ENCODE results near the gene CARD8.
A peak's percentile ranks its signal among the peaks of the same experiment; 100 is the strongest.

CARD8 gene

GRCh38 chr19:48176226-48176625, 79.5 kb downstream of the CARD8 start:
- Histone ChIP-seq H3K36me3 (ENCODE audit: insufficient read depth, low read length) (peaks cover 21% of the 10 kb centered on the region), H3K27ac (no peak overlapping the region), H3K9me3 (ENCODE audit: low read depth, low read length) (peaks cover 2% of the 10 kb centered on the region; the same call in 1 of the 2 replicates), H3K4me3 (no peak overlapping the region), H3K9ac (ENCODE audit: insufficient read length) (no peak overlapping the region)
- no peak for DNase-seq (ENCODE audit: low read depth, low spot score)
- no peak for TF ChIP-seq EZH2 (IDR thresholded peaks at IDR 0.05)
- TF ChIP-seq POLR2AphosphoS5 (IDR thresholded peaks at IDR 0.05; ENCODE audit: borderline replicate concordance, low read depth, low read length) = no peak
- TF ChIP-seq FOXP2 (optimal IDR thresholded peaks at IDR 0.05; ENCODE audit: control extremely low read depth, extremely low read length, insufficient read depth) = no peak

GRCh38 chr19:48175578-48175977, 80.1 kb downstream of the CARD8 start:
- TF ChIP-seq POLR2AphosphoS5 (IDR thresholded peaks at IDR 0.05; ENCODE audit: borderline replicate concordance, low read depth, low read length) (no peak), EZH2 (IDR thresholded peaks at IDR 0.05) (no peak), FOXP2 (optimal IDR thresholded peaks at IDR 0.05; ENCODE audit: control extremely low read depth, extremely low read length, insufficient read depth) (no peak)
- no peak for DNase-seq (ENCODE audit: low read depth, low spot score)
- H3K27ac ChIP-seq = no peak overlapping the region

DNA sequence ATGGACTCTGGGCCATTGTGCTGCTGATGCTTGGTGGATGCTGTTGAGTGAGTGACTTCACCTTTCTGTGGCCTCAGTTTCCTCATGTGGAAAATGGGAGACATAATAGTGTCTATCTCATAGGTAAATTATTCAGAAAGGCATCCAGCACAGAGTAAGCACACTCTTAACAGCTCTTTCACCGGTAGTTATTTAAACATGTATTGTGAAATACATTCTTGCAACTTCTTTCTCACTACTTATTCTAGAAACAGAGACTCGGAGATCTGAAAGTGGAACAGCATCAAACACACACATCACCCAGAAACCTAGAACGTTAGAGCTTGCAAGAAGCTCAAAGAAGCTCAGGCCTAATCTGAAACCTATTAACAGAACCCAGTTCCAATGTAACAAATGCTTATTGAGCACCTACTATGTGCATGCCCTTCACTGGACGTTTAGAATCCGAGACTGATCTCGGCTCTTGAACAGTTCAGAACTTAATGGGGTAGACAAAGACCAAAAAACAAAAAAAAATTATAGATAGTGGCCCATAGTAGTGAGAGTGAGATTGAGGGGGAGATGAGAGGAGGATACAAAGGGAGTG, 81.2 kb downstream of the CARD8 start:
- Histone ChIP-seq H3K9ac (ENCODE audit: insufficient read length) (no peak overlapping the region), H3K36me3 (ENCODE audit: insufficient read depth, low read length) (peaks cover 18% of the 10 kb centered on the region; the same call in 1 of the 2 replicates), H3K4me3 (no peak overlapping the region), H3K27ac (no peak overlapping the region), H3K9me3 (ENCODE audit: low read depth, low read length) (no peaks in the 10 kb centered on the region)
- no peak for TF ChIP-seq POLR2AphosphoS5 (IDR thresholded peaks at IDR 0.05; ENCODE audit: borderline replicate concordance, low read depth, low read length)
- no peak for TF ChIP-seq EZH2 (IDR thresholded peaks at IDR 0.05)
- TF ChIP-seq FOXP2 (optimal IDR thresholded peaks at IDR 0.05; ENCODE audit: control extremely low read depth, extremely low read length, insufficient read depth) = no peak
- DNase-seq (ENCODE audit: low read depth, low spot score) = no peak

More at GRCh38 chr19:48175578-48175977, 80.1 kb downstream of the CARD8 start:
- H3K9ac ChIP-seq (ENCODE audit: insufficient read length) = no peak overlapping the region
- H3K36me3 ChIP-seq (ENCODE audit: insufficient read depth, low read length) = peaks cover 19% of the 10 kb centered on the region; the same call in 1 of the 2 replicates
- H3K9me3 ChIP-seq (ENCODE audit: low read depth, low read length) = no peaks in the 10 kb centered on the region
- H3K4me3 ChIP-seq = no peak overlapping the region

GRCh38 chr19:48171710-48172109, 84.0 kb downstream of the CARD8 start:
- DNase-seq (ENCODE audit: low read depth, low spot score) = no peak
- Histone ChIP-seq H3K36me3 (ENCODE audit: insufficient read depth, low read length) (peaks cover 16% of the 10 kb centered on the region; the same call in 1 of the 2 replicates), H3K4me3 (peak overlapping the region; percentile 99), H3K9me3 (ENCODE audit: low read depth, low read length) (no peaks in the 10 kb centered on the region), H3K9ac (ENCODE audit: insufficient read length) (peak overlapping the region; percentile 87), H3K27ac (no peak overlapping the region)
- TF ChIP-seq POLR2AphosphoS5 (IDR thresholded peaks at IDR 0.05; ENCODE audit: borderline replicate concordance, low read depth, low read length) = no peak
- TF ChIP-seq FOXP2 (optimal IDR thresholded peaks at IDR 0.05; ENCODE audit: control extremely low read depth, extremely low read length, insufficient read depth) = no peak
- TF ChIP-seq EZH2 (IDR thresholded peaks at IDR 0.05) = no peak

DNA sequence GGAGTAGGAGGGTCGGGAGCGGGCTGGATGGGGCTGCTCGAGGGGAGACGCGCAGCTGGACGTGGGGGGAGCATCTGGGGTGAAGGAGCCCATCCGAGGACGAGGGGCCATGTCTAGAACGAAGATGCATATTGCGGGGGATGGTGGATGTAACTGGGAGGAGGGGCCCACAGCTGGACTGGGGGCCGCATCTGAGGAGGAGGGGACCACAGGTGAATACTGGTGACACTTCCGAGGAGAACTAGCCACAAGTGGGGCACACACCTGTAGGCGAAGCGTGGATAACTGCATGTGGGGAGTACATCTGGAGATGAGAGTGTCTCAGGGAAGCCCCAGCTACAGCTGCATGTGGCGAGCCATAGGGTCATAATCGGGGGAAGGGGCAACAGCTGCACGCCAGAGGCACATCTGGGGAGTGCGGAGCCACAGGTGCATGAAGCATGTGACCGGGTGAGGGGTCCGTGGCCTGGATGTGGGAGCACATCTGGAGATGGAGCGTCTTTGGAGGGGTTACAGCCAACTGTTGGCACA, 84.8 kb downstream of the CARD8 start:
- DNase-seq (ENCODE audit: low read depth, low spot score) = no peak
- peak overlapping the region; percentile 87 for H3K9ac ChIP-seq (ENCODE audit: insufficient read length)

DNA sequence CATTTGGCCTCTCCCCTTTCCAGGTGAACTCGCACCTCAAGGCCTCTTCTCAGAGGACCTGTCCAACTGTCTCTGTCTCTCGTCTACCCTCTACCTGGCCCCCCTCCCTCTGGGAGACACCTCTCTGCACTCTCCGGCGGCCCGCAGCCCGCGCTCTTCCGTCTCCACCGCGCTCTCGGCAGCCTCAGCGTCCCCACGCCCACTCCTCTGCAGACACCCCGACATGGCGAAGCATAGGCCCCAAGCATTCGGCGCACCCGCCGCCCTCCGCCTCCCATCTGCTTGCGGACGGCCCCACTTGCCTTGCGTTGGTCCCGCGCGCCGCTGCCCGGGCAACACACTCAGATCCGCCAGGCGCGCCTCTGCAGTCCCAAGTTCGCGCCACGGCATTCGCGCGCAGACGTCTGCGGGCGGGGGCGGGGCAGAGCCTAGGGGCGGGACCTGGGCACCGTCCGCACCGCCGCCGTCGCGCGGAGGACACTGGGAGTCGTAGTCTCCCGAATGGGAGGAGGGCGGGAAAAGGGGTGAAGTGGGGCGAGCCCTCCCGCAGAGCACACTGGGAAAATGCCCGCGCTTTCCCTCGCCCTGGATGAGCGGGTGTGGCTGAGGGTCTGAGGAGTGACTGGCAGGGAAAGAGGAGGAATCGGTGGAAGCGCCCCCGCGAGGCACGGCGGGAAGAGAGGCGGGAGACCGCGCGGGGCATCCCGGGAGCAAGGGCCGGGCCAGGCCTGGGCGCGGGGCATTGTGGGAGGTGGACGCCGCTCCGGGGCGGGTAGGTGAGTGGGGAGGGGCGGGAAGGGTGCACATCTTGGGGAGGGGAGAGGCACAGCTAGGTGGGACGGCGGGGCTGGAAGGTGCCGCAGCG, 85.5 kb downstream of the CARD8 start, which contains the start of the genes LIG1 and ZSWIM9:
Gene LIG1 (minus strand): TSS at position 406 of the 865 bp plus-strand sequence. CDS start 4,778 bp downstream, outside the sequence.
Gene ZSWIM9 (plus strand): TSS at position 742 of the 865 bp plus-strand sequence. CDS start 1,123 bp downstream, outside the sequence.
- Histone ChIP-seq H3K9me3 (ENCODE audit: low read depth, low read length) (no peaks in the 10 kb centered on the region), H3K4me3 (peak within 1 kb of the TSS; percentile 99), H3K9ac (ENCODE audit: insufficient read length) (peak within 1 kb of the TSS; percentile 87), H3K36me3 (ENCODE audit: insufficient read depth, low read length) (peaks cover 21% of the 10 kb centered on the region), H3K27ac (peak within 1 kb of the TSS; percentile 96)
- TF ChIP-seq POLR2AphosphoS5 (IDR thresholded peaks at IDR 0.05; ENCODE audit: borderline replicate concordance, low read depth, low read length) = peak; percentile 47; the same call in 1 of the 2 replicates
- TF ChIP-seq EZH2 (IDR thresholded peaks at IDR 0.05) = no peak
- peak; percentile 70 for TF ChIP-seq FOXP2 (optimal IDR thresholded peaks at IDR 0.05; ENCODE audit: control extremely low read depth, extremely low read length, insufficient read depth)
- DNase-seq (ENCODE audit: low read depth, low spot score) = peak; percentile 79

More for the DNA sequence above, 84.8 kb downstream of the CARD8 start:
- Histone ChIP-seq H3K9me3 (ENCODE audit: low read depth, low read length) (no peaks in the 10 kb centered on the region), H3K4me3 (peak overlapping the region; percentile 99), H3K27ac (0 out of 2 replicates have a peak overlapping the region, but pooled peaks have one; percentile 25), H3K36me3 (ENCODE audit: insufficient read depth, low read length) (peaks cover 16% of the 10 kb centered on the region; the same call in 1 of the 2 replicates)
- no peak for TF ChIP-seq EZH2 (IDR thresholded peaks at IDR 0.05)
- TF ChIP-seq POLR2AphosphoS5 (IDR thresholded peaks at IDR 0.05; ENCODE audit: borderline replicate concordance, low read depth, low read length) = peak; percentile 34; the same call in 1 of the 2 replicates

GRCh38 chr19:48169578-48169938, 86.2 kb downstream of the CARD8 start:
- Histone ChIP-seq H3K4me3 (peak overlapping the region; percentile 99), H3K9me3 (ENCODE audit: low read depth, low read length) (no peaks in the 10 kb centered on the region), H3K36me3 (ENCODE audit: insufficient read depth, low read length) (peaks cover 19% of the 10 kb centered on the region), H3K27ac (no peak overlapping the region; the same call in 1 of the 2 replicates), H3K9ac (ENCODE audit: insufficient read length) (peak overlapping the region; percentile 87)
- DNase-seq (ENCODE audit: low read depth, low spot score) = no peak
- TF ChIP-seq FOXP2 (optimal IDR thresholded peaks at IDR 0.05; ENCODE audit: control extremely low read depth, extremely low read length, insufficient read depth) (no peak), POLR2AphosphoS5 (IDR thresholded peaks at IDR 0.05; ENCODE audit: borderline replicate concordance, low read depth, low read length) (no peak), EZH2 (IDR thresholded peaks at IDR 0.05) (no peak)

GRCh38 chr19:48168689-48169088, 87.0 kb downstream of the CARD8 start:
- DNase-seq (ENCODE audit: low read depth, low spot score) = no peak
- no peak for TF ChIP-seq EZH2 (IDR thresholded peaks at IDR 0.05)
- TF ChIP-seq POLR2AphosphoS5 (IDR thresholded peaks at IDR 0.05; ENCODE audit: borderline replicate concordance, low read depth, low read length) = no peak
- TF ChIP-seq FOXP2 (optimal IDR thresholded peaks at IDR 0.05; ENCODE audit: control extremely low read depth, extremely low read length, insufficient read depth) = no peak
- Histone ChIP-seq H3K27ac (peak overlapping the region; percentile 15; the same call in 1 of the 2 replicates), H3K4me3 (peak overlapping the region; percentile 99), H3K36me3 (ENCODE audit: insufficient read depth, low read length) (peaks cover 19% of the 10 kb centered on the region), H3K9ac (ENCODE audit: insufficient read length) (no peak overlapping the region), H3K9me3 (ENCODE audit: low read depth, low read length) (no peaks in the 10 kb centered on the region)
